Mesothelial cell of epicardium (in vitro differentiated cells): Measurements from ENCODE around the gene MAMDC2. TPM values are rescaled to one million over a fixed set of nuclear protein-coding genes. Genes with fewer than 3 reads are reported as not detected.

Source experiments
- DNase-seq, 2 experiments: peaks; one replicate each; pipeline ENCODE4 v3.0.0; 2021; ENCODE audit warnings: low spot score in 2 of 2; ENCODE audit not compliant: unreplicated experiment in 2 of 2
- H3K27ac Mint-ChIP-seq: 2 replicates; pipeline ENCODE4 v1.8.0; 2021; ENCODE audit warnings: mixed read lengths
- H3K27me3 Mint-ChIP-seq: 2 replicates; pipeline ENCODE4 v1.8.0; 2021; ENCODE audit warnings: low read depth, mixed read lengths
- H3K36me3 Mint-ChIP-seq: 2 replicates; pipeline ENCODE4 v1.8.0; 2021; ENCODE audit warnings: mixed read lengths
- H3K4me1 Mint-ChIP-seq: 2 replicates; pipeline ENCODE4 v1.8.0; 2021; ENCODE audit warnings: mixed read lengths
- H3K4me3 Mint-ChIP-seq: 2 replicates; pipeline ENCODE4 v1.8.0; 2021; ENCODE audit warnings: mild to moderate bottlenecking, moderate library complexity, mixed read lengths
- H3K9me3 Mint-ChIP-seq: 2 replicates; pipeline ENCODE4 v1.8.0; 2021; ENCODE audit warnings: mixed read lengths
- CTCF ChIP-seq: fragments of 200-600 bp; sonication (generic); IDR thresholded peaks from one replicate; pipeline ENCODE4 v1.5.0; 2021; ENCODE audit warnings: antibody characterized with exemption; ENCODE audit not compliant: unreplicated experiment
- total RNA-seq: library from RNA; stranded (reverse); gene quantifications from 3 replicates; pipeline ENCODE4 v1.2.1, GENCODE V29; 2021

Gene MAMDC2
- total RNA-seq, 1 donor from 2014 or later: 0.49 TPM

DNA sequence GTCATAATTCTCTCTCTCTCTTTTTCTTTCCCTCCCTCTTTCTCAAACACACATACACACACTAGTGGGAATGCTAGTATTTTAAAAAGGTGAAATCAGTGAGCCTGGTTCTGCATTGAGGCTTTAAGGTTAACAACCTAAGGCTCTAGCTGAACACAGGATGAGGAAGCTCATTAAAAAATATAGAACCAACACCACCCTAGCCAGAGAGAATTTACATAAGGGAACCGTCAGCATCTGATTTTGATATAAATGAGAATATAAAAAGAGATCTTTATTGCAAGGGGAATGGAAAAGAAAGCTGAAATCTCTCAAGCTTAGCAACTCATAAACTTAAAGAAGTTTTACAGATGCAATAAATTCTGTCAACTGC, 100.5 kb downstream of the MAMDC2 start:
- Mint-ChIP-seq H3K36me3 (peaks cover 3% of the 10 kb centered on the region), H3K9me3 (peaks cover 9% of the 10 kb centered on the region), H3K4me1 (peaks cover 17% of the 10 kb centered on the region), H3K27me3 (no peaks in the 10 kb centered on the region), H3K4me3 (no peak overlapping the region), H3K27ac (peak overlapping the region; percentile 28)
- no peak for TF ChIP-seq CTCF
- DNase-seq: no peak

DNA sequence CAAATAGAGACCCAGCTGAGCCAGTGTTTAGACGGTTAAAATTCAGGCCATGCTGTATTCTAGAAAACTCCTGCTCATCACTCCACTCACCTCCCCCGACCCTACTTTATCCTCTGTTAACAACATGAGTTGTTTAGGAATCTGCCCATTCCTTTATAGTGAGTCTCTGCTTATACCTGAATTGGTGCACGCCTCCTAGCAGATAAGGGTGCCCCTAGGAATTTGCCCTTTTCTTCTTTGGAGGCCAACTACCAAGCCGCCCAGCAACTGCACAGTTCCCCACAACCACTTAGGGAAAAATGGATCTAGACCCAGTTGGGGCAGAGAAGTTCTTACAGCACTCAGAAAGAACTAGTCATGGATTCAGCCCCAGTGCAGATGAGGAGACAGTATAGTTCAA, 102.3 kb downstream of the MAMDC2 start:
- H3K4me3 Mint-ChIP-seq: no peak overlapping the region
- no peaks in the 10 kb centered on the region for H3K36me3 Mint-ChIP-seq
- peaks cover 17% of the 10 kb centered on the region for H3K4me1 Mint-ChIP-seq
- peaks cover 7% of the 10 kb centered on the region for H3K9me3 Mint-ChIP-seq
- no peaks in the 10 kb centered on the region for H3K27me3 Mint-ChIP-seq
- TF ChIP-seq CTCF: no peak
- H3K27ac Mint-ChIP-seq: no peak overlapping the region
- DNase-seq: no peak

- no peaks in the 10 kb centered on the region for H3K27me3 Mint-ChIP-seq
- H3K4me1 Mint-ChIP-seq: peaks cover 17% of the 10 kb centered on the region
- no peaks in the 10 kb centered on the region for H3K9me3 Mint-ChIP-seq
- H3K4me3 Mint-ChIP-seq: no peak overlapping the region
- H3K27ac Mint-ChIP-seq: no peak overlapping the region
- H3K36me3 Mint-ChIP-seq: no peaks in the 10 kb centered on the region
- TF ChIP-seq CTCF: no peak
- DNase-seq: no peak
Observed at GRCh38 chr9:70147196-70147595, 103.5 kb downstream of the MAMDC2 start.

DNA sequence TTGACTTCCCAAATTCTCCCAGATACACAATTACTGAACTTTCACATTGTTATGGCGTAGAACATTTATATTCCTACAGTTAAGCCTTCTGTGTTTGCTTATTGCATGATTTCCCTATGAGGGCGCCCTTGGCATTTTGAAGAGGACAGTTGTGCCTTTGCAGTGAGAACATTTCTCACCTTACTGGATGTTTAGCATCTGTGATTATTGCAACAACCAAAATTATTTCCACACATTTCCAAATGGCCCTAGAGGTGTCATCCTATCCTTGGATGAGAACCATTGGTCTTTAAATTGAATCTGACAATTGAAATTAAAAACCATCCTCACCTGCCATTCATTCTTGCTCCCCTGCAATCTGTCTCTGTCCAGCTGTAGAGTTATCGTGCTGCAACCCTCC, 104.0 kb downstream of the MAMDC2 start:
- no peak for TF ChIP-seq CTCF
- DNase-seq: no peak
- Mint-ChIP-seq H3K36me3 (no peaks in the 10 kb centered on the region), H3K4me1 (peaks cover 17% of the 10 kb centered on the region), H3K4me3 (no peak overlapping the region), H3K27me3 (no peaks in the 10 kb centered on the region), H3K27ac (no peak overlapping the region), H3K9me3 (no peaks in the 10 kb centered on the region)

DNA sequence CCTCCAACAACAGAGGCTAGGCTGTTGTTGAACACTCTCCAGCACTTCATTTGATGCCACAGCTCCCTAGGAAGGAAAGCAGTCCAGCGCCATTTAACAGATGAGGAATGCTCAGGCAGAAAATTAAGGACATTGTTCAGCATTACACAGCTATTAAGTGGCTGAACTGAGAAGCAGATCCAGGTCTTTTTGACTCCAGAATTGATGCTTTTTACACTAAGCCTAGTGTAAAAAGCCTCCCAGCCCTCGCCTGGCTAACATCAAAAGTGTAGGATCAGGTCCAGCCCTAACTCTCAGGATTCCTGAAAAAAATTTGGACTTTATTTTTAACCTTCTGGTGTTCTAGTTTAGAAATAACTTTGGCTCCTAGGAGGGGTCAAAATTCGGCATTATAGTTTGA, 108.7 kb downstream of the MAMDC2 start:
- no peak overlapping the region for H3K27ac Mint-ChIP-seq
- no peaks in the 10 kb centered on the region for H3K9me3 Mint-ChIP-seq
- no peak for TF ChIP-seq CTCF
- H3K4me1 Mint-ChIP-seq: peaks cover 11% of the 10 kb centered on the region
- no peaks in the 10 kb centered on the region for H3K27me3 Mint-ChIP-seq
- DNase-seq: no peak
- no peak overlapping the region for H3K4me3 Mint-ChIP-seq
- H3K36me3 Mint-ChIP-seq: no peaks in the 10 kb centered on the region

- H3K4me1 Mint-ChIP-seq: peaks cover 23% of the 10 kb centered on the region
- H3K9me3 Mint-ChIP-seq: no peaks in the 10 kb centered on the region
- H3K27ac Mint-ChIP-seq: no peak overlapping the region
- no peaks in the 10 kb centered on the region for H3K36me3 Mint-ChIP-seq
- no peak for TF ChIP-seq CTCF
- no peak for DNase-seq
- no peaks in the 10 kb centered on the region for H3K27me3 Mint-ChIP-seq
- no peak overlapping the region for H3K4me3 Mint-ChIP-seq
Observed at GRCh38 chr9:70156729-70157128, 113.1 kb downstream of the MAMDC2 start.
